Stimulated activated CD4-positive, alpha-beta T cell treated with anti-CD3 and anti-CD28 coated beads, Interleukin-12 subunit alpha, Interleukin-12 subunit beta, amount 100 ng/mL, for 48 hours (primary cell): Measurements from ENCODE around the gene REXO1.

Experiments used
- DNase-seq, 3 donors: peaks; one replicate each; pipeline ENCODE4 v3.0.0-alpha.2; 2020; ENCODE audit warnings: low read depth in 2 of 3, low spot score in 1 of 3

Gene REXO1

GRCh38 chr19:1862424-1863327, 14.4 kb upstream of the REXO1 start:
- DNase-seq = no peak

- DNase-seq = no peak
These were observed 13.8 kb upstream of the REXO1 start for GRCh38 chr19:1862068-1862423.

- no peak for DNase-seq
These were observed 13.3 kb upstream of the REXO1 start for GRCh38 chr19:1861599-1862031.

- DNase-seq = no peak
These were observed 12.7 kb upstream of the REXO1 start for GRCh38 chr19:1860821-1861598.

- DNase-seq = no peak
These were observed 11.9 kb upstream of the REXO1 start for GRCh38 chr19:1860042-1860775.

- DNase-seq = no peak
These were observed 11.1 kb upstream of the REXO1 start for GRCh38 chr19:1859331-1859781.

- DNase-seq = no peak
These were observed 10.3 kb upstream of the REXO1 start for GRCh38 chr19:1858412-1859081.

- no peak for DNase-seq
These were observed 9.5 kb upstream of the REXO1 start for GRCh38 chr19:1857648-1858326.

GRCh38 chr19:1856698-1857603, 8.7 kb upstream of the REXO1 start:
- no peak for DNase-seq

- DNase-seq = no peak
These were observed 8.0 kb upstream of the REXO1 start for GRCh38 chr19:1856345-1856697.

- no peak for DNase-seq
These were observed 7.6 kb upstream of the REXO1 start for GRCh38 chr19:1855828-1856255.

GRCh38 chr19:1855040-1855827, 7.0 kb upstream of the REXO1 start:
- peak; percentile 80 to 84 (median 81) for DNase-seq

- no peak for DNase-seq
These were observed 6.3 kb upstream of the REXO1 start for GRCh38 chr19:1854542-1855039.

- no peak for DNase-seq
These were observed 5.8 kb upstream of the REXO1 start for GRCh38 chr19:1854039-1854541.

GRCh38 chr19:1853295-1854038, 5.2 kb upstream of the REXO1 start:
- DNase-seq = peak; percentile 77 to 92 (median 81)

GRCh38 chr19:1852581-1853128, 4.4 kb upstream of the REXO1 start:
- DNase-seq = no peak
